ENCODE measurements around the gene ACSF3.

DNA sequence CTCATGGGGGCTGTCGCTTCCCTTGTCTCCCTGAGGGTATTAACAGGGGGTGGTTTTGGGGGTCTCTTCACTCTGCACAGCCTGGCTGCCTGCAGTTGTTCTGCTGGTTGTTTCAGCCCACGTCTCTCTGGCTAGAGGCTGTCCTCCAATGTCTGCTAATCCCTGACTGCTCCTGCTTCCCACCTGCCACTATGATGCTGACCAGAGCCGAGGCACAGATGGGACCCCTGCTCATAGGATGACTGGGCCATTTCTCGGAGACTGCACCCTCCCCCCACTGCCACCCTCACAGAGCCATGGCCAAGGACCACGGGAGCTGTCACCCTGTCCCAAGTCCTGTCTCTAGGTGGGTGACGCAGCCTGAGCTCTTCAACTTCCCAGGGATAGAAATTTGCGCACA, 1.6 kb upstream of the ACSF3 start:
- TF ChIP-seq EZH2 (IDR thresholded peaks at IDR 0.05; ENCODE audit: low read length, unreplicated experiment), result no peak
- TF ChIP-seq, protein P1, sequence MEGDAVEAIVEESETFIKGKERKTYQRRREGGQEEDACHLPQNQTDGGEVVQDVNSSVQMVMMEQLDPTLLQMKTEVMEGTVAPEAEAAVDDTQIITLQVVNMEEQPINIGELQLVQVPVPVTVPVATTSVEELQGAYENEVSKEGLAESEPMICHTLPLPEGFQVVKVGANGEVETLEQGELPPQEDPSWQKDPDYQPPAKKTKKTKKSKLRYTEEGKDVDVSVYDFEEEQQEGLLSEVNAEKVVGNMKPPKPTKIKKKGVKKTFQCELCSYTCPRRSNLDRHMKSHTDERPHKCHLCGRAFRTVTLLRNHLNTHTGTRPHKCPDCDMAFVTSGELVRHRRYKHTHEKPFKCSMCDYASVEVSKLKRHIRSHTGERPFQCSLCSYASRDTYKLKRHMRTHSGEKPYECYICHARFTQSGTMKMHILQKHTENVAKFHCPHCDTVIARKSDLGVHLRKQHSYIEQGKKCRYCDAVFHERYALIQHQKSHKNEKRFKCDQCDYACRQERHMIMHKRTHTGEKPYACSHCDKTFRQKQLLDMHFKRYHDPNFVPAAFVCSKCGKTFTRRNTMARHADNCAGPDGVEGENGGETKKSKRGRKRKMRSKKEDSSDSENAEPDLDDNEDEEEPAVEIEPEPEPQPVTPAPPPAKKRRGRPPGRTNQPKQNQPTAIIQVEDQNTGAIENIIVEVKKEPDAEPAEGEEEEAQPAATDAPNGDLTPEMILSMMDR (conservative IDR thresholded peaks at IDR 0.05; ENCODE audit: low read depth, low read length), result no peak
